Testis (tissue), 3 donors: ENCODE results near the gene OR1F1. TPM values are rescaled to one million over a fixed set of nuclear protein-coding genes. Genes with fewer than 3 reads are reported as not detected.

Source experiments
- DNase-seq: peaks from one replicate; pipeline ENCODE4 v3.0.0-alpha.2; 2019
- H3K27ac ChIP-seq, 2 donors: fragments of 200-600 bp; sonication (generic); one replicate each; pipeline ENCODE4 v1.5.1; 2019
- H3K27me3 ChIP-seq: fragments of 200-600 bp; sonication (generic); one replicate; pipeline ENCODE4 v1.5.1; 2019
- H3K36me3 ChIP-seq: fragments of 200-600 bp; sonication (generic); one replicate; pipeline ENCODE4 v1.5.1; 2017; ENCODE audit warnings: low read depth; ENCODE audit errors: missing control alignments
- H3K4me1 ChIP-seq: fragments of 200-600 bp; sonication (generic); one replicate; pipeline ENCODE4 v1.5.1; 2019
- H3K4me3 ChIP-seq, 2 donors: fragments of 200-600 bp; sonication (generic); one replicate each; pipeline ENCODE4 v1.5.1; 2017 to 2019
- H3K9me3 ChIP-seq: fragments of 200-600 bp; sonication (generic); one replicate; pipeline ENCODE4 v1.5.1; 2017
- POLR2A ChIP-seq: fragments of 450-650 bp; IDR thresholded peaks from one replicate; pipeline ENCODE4 v1.6.1; 2017; ENCODE audit warnings: antibody characterized with exemption, mild to moderate bottlenecking, moderate library complexity
- WGBS, 2 donors: methylation state at CpG; one replicate each; pipeline ENCODE4 v1.1.5; 2018; 5-methylcytosine and 5-hydroxymethylcytosine counted together
- intact Hi-C: fragments of 100-400 bp; cut with DNase I; formaldehyde crosslinking; loops from one replicate; pipeline ENCODE4 v1.15.1; 2023; ENCODE audit warnings: low total_unique reads
- polyA plus RNA-seq: library from polyadenylated mRNA; stranded (reverse); fragments of 350-450 nt; fragmentation: Illumina TruSeq; extraction: RNeasy Lipid Tissue Mini Kit (QIAGEN cat#74804); gene quantifications from one replicate; pipeline ENCODE4 v1.2.3, GENCODE V29; 2014; ENCODE audit warnings: low read depth, low replicate concordance; ENCODE audit not compliant: insufficient read depth
- total RNA-seq, 2 donors: library from RNA; depleted of rRNA; stranded (reverse); fragments of >200 nt; gene quantifications; one replicate each; pipeline ENCODE4 v1.2.3, GENCODE V29; 2016
- TF ChIP-seq, protein P1 (sequence below), 3 experiments: fragments of 450-650 bp in 2 of 3; fragments of 200-600 bp in 1 of 3; sonication (generic) in 1 of 3; IDR thresholded peaks; one replicate each; pipeline ENCODE4 v1.5.1; 2016 to 2019; ENCODE audit warnings: antibody characterized with exemption in 3 of 3, mild to moderate bottlenecking in 2 of 3, moderate library complexity in 1 of 3

Gene OR1F1
- total and polyA plus RNA-seq, 3 donors from 2014 or later = not detected

- no peak for DNase-seq
- Histone ChIP-seq H3K27me3 (no peaks in the 10 kb centered on the region), H3K9me3 (no peaks in the 10 kb centered on the region), H3K4me1 (no peaks in the 10 kb centered on the region), H3K36me3 (no peaks in the 10 kb centered on the region), H3K27ac (no peak overlapping the region), H3K4me3 (no peak overlapping the region)
- 70 to 80% methylated on average over 5 of the region's 5 CpGs for WGBS, 2 donors
- TF ChIP-seq POLR2A = no peak
- TF ChIP-seq, protein P1, sequence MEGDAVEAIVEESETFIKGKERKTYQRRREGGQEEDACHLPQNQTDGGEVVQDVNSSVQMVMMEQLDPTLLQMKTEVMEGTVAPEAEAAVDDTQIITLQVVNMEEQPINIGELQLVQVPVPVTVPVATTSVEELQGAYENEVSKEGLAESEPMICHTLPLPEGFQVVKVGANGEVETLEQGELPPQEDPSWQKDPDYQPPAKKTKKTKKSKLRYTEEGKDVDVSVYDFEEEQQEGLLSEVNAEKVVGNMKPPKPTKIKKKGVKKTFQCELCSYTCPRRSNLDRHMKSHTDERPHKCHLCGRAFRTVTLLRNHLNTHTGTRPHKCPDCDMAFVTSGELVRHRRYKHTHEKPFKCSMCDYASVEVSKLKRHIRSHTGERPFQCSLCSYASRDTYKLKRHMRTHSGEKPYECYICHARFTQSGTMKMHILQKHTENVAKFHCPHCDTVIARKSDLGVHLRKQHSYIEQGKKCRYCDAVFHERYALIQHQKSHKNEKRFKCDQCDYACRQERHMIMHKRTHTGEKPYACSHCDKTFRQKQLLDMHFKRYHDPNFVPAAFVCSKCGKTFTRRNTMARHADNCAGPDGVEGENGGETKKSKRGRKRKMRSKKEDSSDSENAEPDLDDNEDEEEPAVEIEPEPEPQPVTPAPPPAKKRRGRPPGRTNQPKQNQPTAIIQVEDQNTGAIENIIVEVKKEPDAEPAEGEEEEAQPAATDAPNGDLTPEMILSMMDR (IDR thresholded peaks at IDR 0.05) = no peak
- intact Hi-C loops = no loop called here
Measured at GRCh38 chr16:3241761-3242160, 53.8 kb downstream of the OR1F1 start.

DNA sequence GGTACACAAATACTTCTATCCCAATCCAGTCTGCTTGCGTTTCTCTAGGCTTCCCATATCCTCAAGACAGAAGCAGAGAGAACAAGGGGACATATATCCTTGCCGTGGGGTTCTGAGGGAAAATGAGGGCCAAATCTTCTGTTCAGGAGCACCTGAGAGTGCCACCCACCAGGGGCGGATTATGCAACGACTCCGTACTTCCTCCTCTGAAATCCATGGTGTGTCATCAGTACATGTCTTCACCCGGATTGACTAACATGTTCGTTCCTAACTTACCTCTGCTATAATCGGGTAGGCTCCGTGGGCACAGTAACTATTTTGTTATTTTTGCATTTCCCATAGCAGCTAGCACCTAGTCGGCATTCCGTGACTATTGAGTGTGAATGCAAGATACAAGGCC is 54.7 kb downstream of the OR1F1 start:
- 81 to 85% methylated on average over 11 of the region's 11 CpGs for WGBS, 2 donors
- DNase-seq = no peak
- intact Hi-C loops = no loop called here

GRCh38 chr16:3243882-3244281 is 55.9 kb downstream of the OR1F1 start:
- 84 to 88% methylated on average over 6 of the region's 6 CpGs for WGBS, 2 donors
- Histone ChIP-seq H3K27me3 (no peaks in the 10 kb centered on the region), H3K27ac (no peak overlapping the region), H3K36me3 (no peaks in the 10 kb centered on the region), H3K9me3 (no peaks in the 10 kb centered on the region), H3K4me3 (no peak overlapping the region), H3K4me1 (no peaks in the 10 kb centered on the region)
- TF ChIP-seq, protein P1 (IDR thresholded peaks at IDR 0.05) = no peak
- TF ChIP-seq POLR2A = no peak
- intact Hi-C loops = no loop called here
- no peak for DNase-seq

More for the DNA sequence above, 54.7 kb downstream of the OR1F1 start:
- no peaks in the 10 kb centered on the region for H3K36me3 ChIP-seq
- H3K4me1 ChIP-seq = no peaks in the 10 kb centered on the region
- H3K27ac ChIP-seq = no peak overlapping the region
- H3K27me3 ChIP-seq = no peaks in the 10 kb centered on the region
- TF ChIP-seq POLR2A = no peak
- TF ChIP-seq, protein P1 (IDR thresholded peaks at IDR 0.05) = no peak
- no peak overlapping the region for H3K4me3 ChIP-seq
- no peaks in the 10 kb centered on the region for H3K9me3 ChIP-seq

DNA sequence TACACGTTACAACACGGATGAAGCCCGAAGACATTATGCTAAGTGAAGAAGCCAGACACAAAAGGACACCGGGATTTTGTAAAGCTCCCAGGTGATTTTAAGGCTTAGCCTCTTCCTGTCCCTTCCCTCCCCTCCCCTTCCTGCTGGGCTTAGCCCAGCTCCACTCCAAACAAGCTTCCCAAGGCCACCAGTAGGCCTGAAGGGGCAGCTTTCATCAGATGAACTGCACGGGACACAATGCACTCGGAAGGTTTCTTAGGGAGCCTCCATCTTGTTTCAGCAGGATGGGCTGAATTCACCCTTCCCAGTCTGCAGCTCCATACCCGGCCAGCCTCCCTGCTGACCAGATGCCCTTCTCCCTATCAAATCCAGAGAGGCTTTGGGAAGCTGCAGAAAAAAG is 58.0 kb downstream of the OR1F1 start:
- TF ChIP-seq, protein P1 (IDR thresholded peaks at IDR 0.05) = no peak
- no peak for TF ChIP-seq POLR2A
- no peaks in the 10 kb centered on the region for H3K4me1 ChIP-seq
- intact Hi-C loops = no loop called here
- no peaks in the 10 kb centered on the region for H3K9me3 ChIP-seq
- no peaks in the 10 kb centered on the region for H3K27me3 ChIP-seq
- no peak overlapping the region for H3K4me3 ChIP-seq
- no peak overlapping the region for H3K27ac ChIP-seq
- no peak for DNase-seq
- H3K36me3 ChIP-seq = no peaks in the 10 kb centered on the region
- WGBS, 2 donors = 69 to 81% methylated on average over 7 of the region's 7 CpGs

DNA sequence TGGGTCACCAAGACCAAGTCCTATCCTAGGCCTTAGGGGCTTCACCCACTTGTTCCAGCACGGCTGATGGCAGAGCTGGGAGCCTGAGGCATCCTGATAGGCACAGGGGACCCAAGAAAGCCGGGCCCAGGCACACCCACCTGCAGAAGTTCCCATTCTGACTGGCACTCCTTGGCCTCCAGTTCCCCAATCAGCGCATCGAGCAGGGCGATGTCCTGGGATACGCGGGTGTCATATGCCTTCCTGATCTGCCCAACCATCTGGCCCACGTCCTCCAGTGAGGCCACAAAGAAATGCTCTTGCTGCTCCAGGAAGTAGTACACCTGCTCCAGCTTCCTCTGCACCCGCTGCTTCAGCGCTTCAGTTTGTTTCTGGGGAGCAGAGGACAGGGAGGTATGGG is 58.9 kb downstream of the OR1F1 start:
- Histone ChIP-seq H3K27me3 (no peaks in the 10 kb centered on the region), H3K4me3 (no peak overlapping the region), H3K36me3 (no peaks in the 10 kb centered on the region), H3K27ac (no peak overlapping the region), H3K4me1 (no peaks in the 10 kb centered on the region), H3K9me3 (no peaks in the 10 kb centered on the region)
- intact Hi-C loops = no loop called here
- no peak for DNase-seq
- 81% methylated on average over 9 of the region's 10 CpGs; no CpG with 5 or more reads in 1 of the 2 donors for WGBS, 2 donors
- TF ChIP-seq, protein P1 (IDR thresholded peaks at IDR 0.05) = no peak
- no peak for TF ChIP-seq POLR2A
